ENCODE results near the gene ALDH1A3.

ALDH1A3 gene

GRCh38 chr15:100834731-100835130, 44.9 kb upstream of the ALDH1A3 start:
- Mint-ChIP-seq H3K4me1 (peaks cover 34% of the 10 kb centered on the region), H3K36me3 (ENCODE audit: low read depth) (no peaks in the 10 kb centered on the region), H3K4me3 (no peak overlapping the region), H3K27me3 (ENCODE audit: low read depth, poor library complexity) (peaks cover 23% of the 10 kb centered on the region), H3K27ac (no peak overlapping the region), H3K9me3 (peaks cover 13% of the 10 kb centered on the region)
- TF ChIP-seq CTCF (IDR thresholded peaks at IDR 0.05), result no peak
- DNase-seq, result no peak

GRCh38 chr15:100835636-100836035, 44.0 kb upstream of the ALDH1A3 start:
- H3K36me3 Mint-ChIP-seq (ENCODE audit: low read depth), result no peaks in the 10 kb centered on the region
- no peak overlapping the region for H3K4me3 Mint-ChIP-seq
- TF ChIP-seq CTCF (IDR thresholded peaks at IDR 0.05), result no peak
- H3K27ac Mint-ChIP-seq, result no peak overlapping the region
- H3K27me3 Mint-ChIP-seq (ENCODE audit: low read depth, poor library complexity), result peaks cover 20% of the 10 kb centered on the region
- DNase-seq, result no peak
- peaks cover 27% of the 10 kb centered on the region for H3K4me1 Mint-ChIP-seq
- peaks cover 13% of the 10 kb centered on the region for H3K9me3 Mint-ChIP-seq

GRCh38 chr15:100836501-100836900, 43.1 kb upstream of the ALDH1A3 start:
- peaks cover 19% of the 10 kb centered on the region for H3K4me1 Mint-ChIP-seq
- H3K27ac Mint-ChIP-seq, result no peak overlapping the region
- H3K27me3 Mint-ChIP-seq (ENCODE audit: low read depth, poor library complexity), result peaks cover 18% of the 10 kb centered on the region
- DNase-seq, result no peak
- no peak overlapping the region for H3K4me3 Mint-ChIP-seq
- TF ChIP-seq CTCF (IDR thresholded peaks at IDR 0.05), result no peak
- peaks cover 13% of the 10 kb centered on the region for H3K9me3 Mint-ChIP-seq
- no peaks in the 10 kb centered on the region for H3K36me3 Mint-ChIP-seq (ENCODE audit: low read depth)

DNA sequence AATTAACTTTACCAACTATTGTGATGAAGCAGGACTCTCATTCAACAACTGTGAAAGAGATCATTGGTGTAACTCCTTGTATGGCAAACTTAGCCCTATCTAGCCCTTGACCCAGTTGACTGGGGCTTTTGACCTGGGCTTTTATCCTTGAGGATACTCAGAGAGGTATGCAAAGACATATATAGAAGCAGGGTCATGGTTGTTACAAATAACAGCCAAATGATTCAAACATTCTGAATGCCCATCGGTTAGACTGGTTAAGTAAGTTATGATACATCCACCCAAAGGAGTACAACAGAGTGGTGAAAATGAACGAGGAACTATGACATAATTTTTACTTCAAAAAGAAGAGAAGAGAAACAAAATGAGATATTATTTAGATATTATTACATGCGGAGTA, 38.2 kb upstream of the ALDH1A3 start:
- Mint-ChIP-seq H3K27ac (no peak overlapping the region), H3K36me3 (ENCODE audit: low read depth) (no peaks in the 10 kb centered on the region), H3K4me1 (no peaks in the 10 kb centered on the region), H3K9me3 (peaks cover 9% of the 10 kb centered on the region), H3K27me3 (ENCODE audit: low read depth, poor library complexity) (peaks cover 6% of the 10 kb centered on the region), H3K4me3 (no peak overlapping the region)
- TF ChIP-seq CTCF (IDR thresholded peaks at IDR 0.05), result no peak
- no peak for DNase-seq

- no peak overlapping the region for H3K4me3 Mint-ChIP-seq
- H3K27ac Mint-ChIP-seq, result no peak overlapping the region
- H3K9me3 Mint-ChIP-seq, result no peaks in the 10 kb centered on the region
- H3K27me3 Mint-ChIP-seq (ENCODE audit: low read depth, poor library complexity), result peaks cover 7% of the 10 kb centered on the region
- no peaks in the 10 kb centered on the region for H3K36me3 Mint-ChIP-seq (ENCODE audit: low read depth)
- no peak for DNase-seq
- H3K4me1 Mint-ChIP-seq, result no peaks in the 10 kb centered on the region
- TF ChIP-seq CTCF (IDR thresholded peaks at IDR 0.05), result no peak
Measured at GRCh38 chr15:100842756-100843730, 36.6 kb upstream of the ALDH1A3 start.

DNA sequence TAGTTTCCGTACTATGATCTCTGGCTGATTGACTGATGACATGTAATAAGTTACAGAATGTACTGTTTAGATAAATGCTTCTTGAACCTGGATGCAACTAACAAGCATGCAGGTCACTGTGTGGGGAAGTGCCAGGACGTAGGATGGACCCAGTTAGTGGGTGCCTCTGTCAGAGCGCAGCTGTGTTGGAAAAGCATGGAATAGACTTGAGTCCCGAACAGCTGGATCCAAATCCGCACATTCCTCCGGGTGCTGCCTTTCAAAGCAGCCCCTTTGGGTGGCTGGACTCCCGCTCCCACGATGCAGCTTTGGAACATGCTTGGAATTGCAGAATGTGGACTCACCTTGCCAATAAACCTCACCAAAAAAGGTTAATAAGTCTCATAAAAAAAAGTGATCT, 35.5 kb upstream of the ALDH1A3 start:
- Mint-ChIP-seq H3K36me3 (ENCODE audit: low read depth) (no peaks in the 10 kb centered on the region), H3K4me3 (no peak overlapping the region), H3K4me1 (no peaks in the 10 kb centered on the region), H3K27ac (no peak overlapping the region), H3K27me3 (ENCODE audit: low read depth, poor library complexity) (peaks cover 18% of the 10 kb centered on the region), H3K9me3 (peaks cover 2% of the 10 kb centered on the region)
- no peak for DNase-seq
- no peak for TF ChIP-seq CTCF (IDR thresholded peaks at IDR 0.05)
